AG20443 (cell line): ENCODE measurements around the gene YWHAB.
A peak's percentile ranks its signal among the peaks of the same experiment; 100 is the strongest.
"Not testable (repeated sequence)": the region's sequence is repeated elsewhere in the genome, so short reads cannot be mapped to it uniquely, and the experiment has no call there.

Experiments used
- DNase-seq: peaks from one replicate; pipeline ENCODE4 v3.0.0; 2012; ENCODE audit warnings: low spot score, mixed read lengths

Gene YWHAB

GRCh38 chr20:44869471-44869870 is 16.0 kb upstream of the YWHAB start:
- DNase-seq = no peak

DNA sequence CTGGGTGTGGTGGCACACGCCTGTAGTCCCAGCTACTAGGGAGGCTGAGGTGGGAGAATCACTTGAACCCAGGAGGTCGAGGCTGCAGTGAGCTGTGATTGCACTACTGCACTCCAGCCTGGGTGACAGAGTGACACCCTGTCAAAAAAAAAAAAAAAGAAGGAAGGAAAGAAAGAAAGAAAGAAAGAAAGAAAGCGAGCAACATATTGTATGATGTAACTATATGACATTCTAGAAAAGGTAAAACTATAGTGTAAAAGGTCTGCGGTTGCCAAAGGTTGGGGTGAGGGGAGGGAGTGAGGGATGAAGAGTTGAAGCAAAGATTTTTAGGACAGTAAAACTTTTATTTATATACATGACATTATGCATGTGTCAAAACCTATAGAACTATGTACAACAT is 3.1 kb upstream of the YWHAB start:
- DNase-seq = not testable (repeated sequence)

DNA sequence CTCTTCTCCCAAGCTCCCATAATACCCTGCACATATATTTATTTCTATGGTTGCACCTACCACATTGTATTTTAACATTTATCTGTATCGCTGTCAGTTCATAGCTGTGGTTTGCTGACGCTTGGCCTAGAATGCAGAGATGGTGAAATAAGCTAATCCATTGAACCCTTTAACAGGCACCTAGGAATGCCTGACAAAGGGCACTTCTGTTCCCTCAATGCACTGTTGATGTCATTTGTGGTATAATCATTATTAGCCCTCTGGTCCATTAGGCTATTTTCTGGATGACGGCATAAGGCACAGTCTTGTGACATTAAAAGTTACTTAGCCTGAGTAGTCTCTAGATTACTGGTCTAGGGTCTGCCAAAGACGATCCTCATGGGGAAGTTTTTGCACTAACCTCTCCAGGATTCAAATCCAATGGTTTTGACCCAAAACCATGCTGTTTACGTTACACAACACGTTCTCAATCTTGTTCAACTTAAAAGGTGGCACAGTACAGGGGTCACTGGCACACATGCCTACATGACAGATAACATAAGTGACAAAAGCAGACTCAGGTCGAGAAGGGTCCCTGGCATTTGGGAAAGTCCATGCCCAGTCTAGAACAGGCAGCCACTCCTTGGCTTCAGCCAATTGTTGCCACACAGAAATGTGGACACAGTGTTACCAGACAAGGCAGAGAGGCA is 2.1 kb upstream of the YWHAB start:
- DNase-seq = no peak

- DNase-seq = no peak
These were observed 556 bp upstream of the YWHAB start for GRCh38 chr20:44884907-44885391.

- peak; percentile 18 for DNase-seq
These were observed 754 bp downstream of the YWHAB start for GRCh38 chr20:44886266-44886651.

GRCh38 chr20:44886828-44887227 is 1.3 kb downstream of the YWHAB start:
- no peak for DNase-seq

- no peak for DNase-seq
These were observed 2.0 kb downstream of the YWHAB start for GRCh38 chr20:44887466-44887865.

DNA sequence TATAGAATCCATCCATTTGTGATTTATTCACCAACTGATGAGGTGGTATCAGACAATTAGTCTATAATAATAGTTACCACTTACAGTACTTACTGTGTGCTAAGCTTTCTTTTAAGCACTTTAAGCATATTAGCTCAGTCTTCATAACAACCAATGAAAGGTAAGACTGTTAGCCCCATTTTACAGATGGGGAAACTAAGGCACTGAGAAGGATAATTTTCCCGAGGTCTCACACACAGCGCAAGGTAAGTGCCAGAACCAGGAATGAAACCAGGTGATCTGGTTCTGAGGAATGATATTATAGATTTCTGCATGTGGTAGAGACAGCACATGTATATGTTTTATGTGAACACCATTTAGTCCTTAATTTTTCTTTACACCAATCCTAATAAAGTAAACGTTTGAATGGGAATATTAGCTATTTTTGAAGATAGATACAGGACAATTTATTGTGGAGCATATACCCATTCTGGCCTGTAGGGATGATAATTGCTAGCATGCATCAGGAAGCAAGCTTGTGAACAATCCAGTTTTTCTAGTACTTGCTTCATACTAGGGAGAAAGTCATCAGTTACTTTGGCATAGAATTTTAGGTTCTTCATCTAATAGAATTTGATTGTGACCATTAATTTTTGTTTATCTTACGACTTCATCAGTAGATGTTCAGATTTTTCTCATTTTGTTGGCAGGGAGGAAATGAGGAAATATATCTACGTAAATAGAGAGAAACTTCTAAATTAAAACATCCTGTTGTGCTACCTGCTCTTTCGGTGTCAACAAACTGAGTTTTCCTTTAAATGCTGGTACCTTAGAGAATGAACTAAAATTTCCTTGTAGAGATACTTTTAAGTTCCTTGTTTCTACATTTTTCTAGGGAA is 3.0 kb downstream of the YWHAB start:
- peak; percentile 27 for DNase-seq

GRCh38 chr20:44891826-44892225 is 6.3 kb downstream of the YWHAB start:
- no peak for DNase-seq

- DNase-seq = no peak
These were observed 9.5 kb downstream of the YWHAB start for GRCh38 chr20:44894959-44895358.

DNA sequence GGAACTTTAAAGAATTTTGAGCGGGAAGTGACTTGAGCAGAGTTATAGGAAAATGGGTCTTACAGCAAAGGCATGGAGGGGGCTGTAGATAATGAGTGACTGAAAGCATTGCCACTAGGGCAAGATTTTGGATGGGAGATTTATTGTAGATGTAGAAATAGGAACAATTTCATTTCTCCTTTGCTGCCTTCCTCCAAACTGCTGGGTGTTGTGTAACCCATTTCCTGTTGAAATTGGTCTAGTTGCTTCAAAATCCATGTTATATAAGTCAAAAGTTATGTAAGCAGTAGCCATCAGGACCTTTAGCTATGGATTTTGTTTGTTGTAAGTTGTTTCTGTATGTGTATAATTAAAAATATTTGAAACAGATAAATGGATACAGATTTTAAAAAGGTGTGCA is 11.1 kb downstream of the YWHAB start:
- peak; percentile 22 for DNase-seq

DNA sequence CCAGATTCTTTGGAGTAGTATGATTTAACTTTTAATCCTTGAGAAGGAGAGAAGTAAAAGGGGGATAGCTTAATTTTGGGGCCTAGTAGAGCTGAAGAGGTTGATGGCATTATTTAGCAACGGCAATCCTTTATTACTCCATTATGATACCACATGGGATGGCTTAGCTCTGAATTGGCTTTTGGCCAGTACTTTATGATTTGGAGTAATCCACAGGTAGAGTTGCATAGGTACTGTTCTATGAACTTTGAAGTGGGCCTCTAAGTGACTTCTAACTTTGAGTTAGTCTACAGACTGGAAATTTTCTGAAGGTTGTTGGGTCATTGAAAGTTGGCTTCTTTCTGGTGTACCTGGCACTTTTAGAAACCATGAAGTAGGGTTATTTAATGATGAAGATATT is 11.6 kb downstream of the YWHAB start:
- DNase-seq = no peak

DNA sequence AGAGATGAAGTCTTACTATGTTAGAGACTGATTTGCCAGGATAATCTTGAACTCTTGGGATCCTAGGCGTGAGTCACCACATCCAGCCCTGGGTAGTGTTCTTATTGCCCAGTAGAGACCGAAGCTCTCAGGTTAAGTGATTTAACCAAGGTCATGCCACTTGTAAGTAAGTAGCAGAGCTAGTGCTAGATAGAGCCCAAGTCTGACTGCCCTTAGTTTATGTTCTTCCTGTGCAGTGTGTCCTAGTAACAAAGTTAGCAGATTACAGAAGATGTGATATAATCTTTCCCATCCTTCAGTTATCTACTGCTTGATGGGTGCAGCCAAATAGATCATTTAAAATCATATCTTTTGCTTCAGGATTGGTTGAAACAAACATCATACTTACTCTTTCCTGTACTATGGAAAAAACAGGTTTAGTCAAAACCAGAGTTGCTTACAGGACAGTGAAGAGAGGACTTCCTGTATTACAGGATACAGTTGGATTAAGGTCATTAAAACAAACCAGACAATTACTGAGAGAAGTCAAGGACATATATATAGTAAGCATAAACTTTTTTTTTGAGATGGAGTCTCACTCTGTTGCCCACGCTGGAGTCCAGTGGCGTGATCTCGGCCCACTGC is 14.8 kb downstream of the YWHAB start:
- no peak for DNase-seq

DNA sequence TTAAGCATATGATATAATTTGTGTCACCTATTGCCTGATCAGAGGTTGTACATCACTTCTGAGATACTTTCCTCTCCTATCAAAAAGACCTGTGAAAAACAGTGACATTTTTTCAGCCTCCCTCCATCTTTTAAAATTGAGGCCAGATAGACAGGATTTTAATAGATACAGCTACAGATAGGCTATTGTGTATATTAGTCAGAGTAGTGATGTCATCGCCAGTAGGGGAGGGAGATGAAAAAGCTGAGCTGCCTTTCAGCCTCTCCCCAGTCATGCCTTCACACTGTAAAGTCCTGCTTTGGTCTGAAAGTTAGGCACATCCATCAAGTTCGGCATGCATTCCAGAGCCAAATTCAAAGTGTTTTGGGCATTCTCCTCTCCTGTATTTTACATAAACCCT is 16.5 kb downstream of the YWHAB start:
- DNase-seq = peak; percentile 29

GRCh38 chr20:44904377-44904776 is 18.9 kb downstream of the YWHAB start:
- no peak for DNase-seq

DNA sequence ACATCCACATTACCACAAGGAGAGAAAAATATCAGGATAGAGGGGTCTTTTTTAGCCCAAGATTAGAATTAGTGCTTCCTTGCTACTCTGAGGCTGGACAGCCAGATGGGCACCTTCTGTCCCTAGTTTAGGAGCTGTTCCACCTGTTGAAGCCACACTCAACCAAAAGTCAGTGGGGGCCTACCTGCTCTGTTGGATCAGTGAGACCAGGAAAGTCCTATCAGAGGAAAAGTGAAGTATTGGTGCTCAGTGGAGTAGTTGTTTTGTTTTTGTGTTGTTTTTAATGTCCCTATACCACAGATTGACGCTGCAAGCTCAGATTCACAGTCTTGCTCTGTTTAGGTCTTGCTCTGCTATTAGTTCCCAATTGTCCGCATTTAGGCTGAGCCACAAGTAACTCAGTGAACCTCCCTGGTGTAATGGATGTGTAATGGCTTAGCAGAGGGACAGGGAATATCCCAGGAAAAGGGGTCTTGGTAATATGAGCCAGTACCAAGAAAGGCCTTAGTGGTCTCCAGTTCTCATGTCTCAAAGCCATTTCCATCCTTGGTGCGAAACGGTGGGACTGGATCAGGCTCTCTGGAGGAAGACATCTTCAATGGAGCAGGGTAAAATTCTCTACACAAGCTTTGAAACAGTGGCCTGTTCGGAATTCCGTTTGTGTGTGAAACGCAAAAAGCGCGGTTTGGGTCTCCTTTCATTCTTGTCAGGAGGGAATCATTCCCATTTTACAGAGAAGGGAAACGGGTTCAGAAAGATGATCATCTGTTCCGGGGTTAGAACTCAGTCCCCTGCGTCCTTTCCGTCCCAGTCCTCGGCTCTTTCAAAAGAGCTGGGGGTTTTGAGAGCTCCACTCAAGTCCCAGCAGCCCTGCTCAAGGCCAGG is 23.7 kb downstream of the YWHAB start:
- no peak for DNase-seq

- DNase-seq = peak; percentile 91
These were observed 24.6 kb downstream of the YWHAB start, which contains the start of gene PABPC1L for GRCh38 chr20:44909872-44910689. TSS of gene PABPC1L (plus strand) at chr20:44910060. CDS start at chr20:44910144, 84 bp downstream.

DNA sequence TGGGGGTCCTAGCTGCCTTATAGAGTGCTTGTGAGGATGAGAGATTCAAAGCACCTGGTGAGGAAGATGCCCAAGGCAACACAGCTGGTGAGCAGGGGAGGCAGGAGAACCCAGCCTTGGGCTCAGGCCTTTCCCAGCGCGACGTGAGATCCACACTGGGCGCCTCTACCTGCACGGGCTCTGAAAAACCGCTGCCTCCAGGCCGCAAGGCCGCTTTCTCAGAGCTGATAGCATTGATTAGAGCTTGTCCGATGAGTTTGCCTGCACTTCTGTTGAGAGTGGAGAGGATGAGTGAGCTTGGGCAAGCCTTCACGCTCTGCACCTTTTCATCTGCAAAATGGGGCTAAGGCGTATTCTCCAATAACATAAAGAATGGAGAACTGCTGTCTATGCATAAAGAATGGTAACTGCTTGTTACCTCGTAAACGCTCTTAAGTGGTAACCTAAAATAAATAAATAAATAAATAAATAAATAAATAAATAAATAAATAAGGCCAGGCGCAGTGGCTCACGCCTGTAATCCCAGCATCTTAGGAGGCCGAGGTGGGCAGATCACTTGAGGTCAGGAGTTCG is 25.3 kb downstream of the YWHAB start:
- no peak for DNase-seq

DNA sequence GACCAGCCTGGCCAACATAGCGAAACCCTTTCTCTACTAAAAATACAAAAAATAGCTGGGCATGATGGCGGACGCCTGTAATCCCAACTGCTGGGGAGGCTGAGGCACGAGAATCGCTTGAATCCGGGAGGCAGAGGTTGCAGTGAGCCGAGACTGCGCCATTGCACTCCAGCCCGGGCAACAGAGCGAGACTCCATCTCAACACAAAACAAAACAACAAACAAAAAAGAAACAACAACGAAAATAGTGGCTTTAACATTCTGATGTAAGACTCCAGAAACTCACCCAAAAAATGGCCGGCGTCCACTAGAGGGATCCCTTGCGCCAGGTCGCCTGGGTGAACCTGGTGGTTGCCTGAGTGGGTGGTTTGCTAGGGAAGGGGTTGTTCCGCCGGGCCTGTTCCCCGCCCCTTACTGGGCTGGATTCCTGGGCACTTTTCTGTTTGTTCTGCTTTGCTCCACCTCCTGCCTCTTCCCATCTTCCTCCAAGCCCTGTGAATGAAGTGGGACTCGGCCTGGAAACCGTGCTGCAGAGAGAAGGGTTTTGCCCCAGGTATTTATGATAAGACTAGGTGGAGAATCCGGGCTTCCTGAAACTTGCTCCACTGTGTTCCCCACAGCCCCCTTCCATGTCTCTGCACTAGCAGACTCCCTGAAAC is 25.9 kb downstream of the YWHAB start:
- peak; percentile 59 for DNase-seq

DNA sequence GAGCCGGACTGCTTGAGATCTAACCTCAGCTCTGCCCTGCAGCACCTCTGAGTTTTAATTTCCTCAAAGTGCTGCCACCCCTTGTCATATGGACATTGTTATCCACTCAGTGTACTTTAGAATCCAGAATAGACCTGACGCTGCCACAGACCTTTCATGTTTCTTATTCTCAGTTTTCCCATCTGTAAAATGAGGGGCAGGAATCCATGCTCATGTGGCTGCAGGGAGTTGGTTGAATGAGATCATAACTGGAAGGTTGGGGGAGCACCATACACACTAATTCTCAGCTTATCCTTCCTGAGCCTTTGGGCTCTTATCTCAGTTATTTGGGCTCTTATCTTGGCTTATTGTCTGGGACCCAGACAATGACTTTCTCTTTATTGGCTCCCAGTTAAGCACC is 26.7 kb downstream of the YWHAB start:
- no peak for DNase-seq
